GM18867 (cell line): ENCODE results near the gene PTP4A2.
A peak's percentile ranks its signal among the peaks of the same experiment; 100 is the strongest.
"Not testable (repeated sequence)": the region's sequence is repeated elsewhere in the genome, so short reads cannot be mapped to it uniquely, and the experiment has no call there.

Source experiments
- ATAC-seq: cut with Tn5 transposase; IDR thresholded peaks from one replicate; pipeline ENCODE4 v1.9.1; 2021; ENCODE audit warnings: mild to moderate bottlenecking, moderate library complexity; ENCODE audit not compliant: unreplicated experiment

Gene PTP4A2

GRCh38 chr1:31895474-31896198, 42.5 kb downstream of the PTP4A2 start:
- ATAC-seq = not testable (repeated sequence)

GRCh38 chr1:31891280-31891679, 46.9 kb downstream of the PTP4A2 start:
- peak; percentile 69 for ATAC-seq

- no peak for ATAC-seq
Observed at GRCh38 chr1:31888291-31888690, 49.9 kb downstream of the PTP4A2 start.

- no peak for ATAC-seq
Observed at GRCh38 chr1:31886866-31887265, 51.3 kb downstream of the PTP4A2 start.

- ATAC-seq = no peak
Observed at GRCh38 chr1:31885851-31886250, 52.3 kb downstream of the PTP4A2 start.

- ATAC-seq = no peak
Observed at GRCh38 chr1:31883357-31883942, 54.7 kb downstream of the PTP4A2 start.

GRCh38 chr1:31881688-31882000, 56.5 kb downstream of the PTP4A2 start:
- ATAC-seq = no peak

- ATAC-seq = peak; percentile 61
Observed at GRCh38 chr1:31880957-31881687, 57.0 kb downstream of the PTP4A2 start.

GRCh38 chr1:31879981-31880608, 58.1 kb downstream of the PTP4A2 start:
- no peak for ATAC-seq

- no peak for ATAC-seq
Observed at GRCh38 chr1:31878058-31878457, 60.1 kb downstream of the PTP4A2 start.

GRCh38 chr1:31877544-31877943, 60.6 kb downstream of the PTP4A2 start:
- ATAC-seq = no peak

- no peak for ATAC-seq
Observed at GRCh38 chr1:31875636-31876236, 62.4 kb downstream of the PTP4A2 start.

GRCh38 chr1:31874942-31875341, 63.2 kb downstream of the PTP4A2 start:
- no peak for ATAC-seq

- no peak for ATAC-seq
Observed at GRCh38 chr1:31872658-31873636, 65.2 kb downstream of the PTP4A2 start.

GRCh38 chr1:31871703-31872102, 66.5 kb downstream of the PTP4A2 start:
- no peak for ATAC-seq

- ATAC-seq = no peak
Observed at GRCh38 chr1:31870086-31870736, 68.0 kb downstream of the PTP4A2 start.

GRCh38 chr1:31869449-31869848, 68.7 kb downstream of the PTP4A2 start:
- no peak for ATAC-seq

GRCh38 chr1:31868862-31869261, 69.3 kb downstream of the PTP4A2 start:
- ATAC-seq = no peak

GRCh38 chr1:31867546-31867945, 70.6 kb downstream of the PTP4A2 start:
- no peak for ATAC-seq
